GM23338 (cell line): ENCODE results near the gene ANTKMT. TPM values are rescaled to one million over a fixed set of nuclear protein-coding genes. Genes with fewer than 3 reads are reported as not detected.

Experiments
- ATAC-seq: fragments of 200-7000 bp; cut with Tn5 transposase; 3 replicates; pipeline ENCODE4 v1.9.1; 2020
- DNase-seq: peaks from one replicate; pipeline ENCODE4 v3.0.0-alpha.2; 2015; ENCODE audit warnings: low spot score
- H2AFZ ChIP-seq: fragments of 200-600 bp; sonication (generic); 2 replicates; pipeline ENCODE4 v1.8.0; 2016; ENCODE audit warnings: antibody characterized with exemption, mild to moderate bottlenecking, moderate library complexity
- H3F3A ChIP-seq: fragments of 200-600 bp; sonication (generic); replicated peaks from 2 replicates; pipeline ENCODE4 v1.8.0; 2017; ENCODE audit warnings: antibody characterized with exemption, mixed run types, low read depth
- H3K27ac ChIP-seq: fragments of 200-600 bp; sonication (generic); 2 replicates; pipeline ENCODE4 v1.6.1; 2016; ENCODE audit warnings: low read depth
- H3K27me3 ChIP-seq: fragments of 200-600 bp; sonication (generic); 2 replicates; pipeline ENCODE4 v1.8.0; 2016; ENCODE audit warnings: mild to moderate bottlenecking, mixed run types, moderate library complexity; ENCODE audit not compliant: insufficient read depth
- H3K36me3 ChIP-seq: fragments of 200-600 bp; sonication (generic); 2 replicates; pipeline ENCODE4 v1.8.0; 2016; ENCODE audit warnings: mild to moderate bottlenecking; ENCODE audit not compliant: insufficient read depth
- H3K4me1 ChIP-seq: fragments of 200-600 bp; sonication (generic); 2 replicates; pipeline ENCODE4 v1.8.0; 2016; ENCODE audit warnings: mild to moderate bottlenecking, moderate library complexity; ENCODE audit not compliant: insufficient read depth
- H3K4me2 ChIP-seq: fragments of 200-600 bp; sonication (generic); 2 replicates; pipeline ENCODE4 v1.7.1; 2017; ENCODE audit warnings: mixed run types
- H3K4me3 ChIP-seq: fragments of 200-600 bp; sonication (generic); 2 replicates; pipeline ENCODE4 v1.6.1; 2016; ENCODE audit warnings: mixed run types
- H3K79me2 ChIP-seq: fragments of 200-600 bp; sonication (generic); replicated peaks from 2 replicates; pipeline ENCODE4 v1.8.0; 2017; ENCODE audit warnings: mild to moderate bottlenecking; ENCODE audit not compliant: insufficient read depth
- H3K9me2 ChIP-seq: fragments of 200-600 bp; sonication (generic); 2 replicates; pipeline ENCODE4 v1.8.0; 2017; ENCODE audit not compliant: insufficient read depth
- H4K20me1 ChIP-seq: fragments of 200-600 bp; sonication (generic); replicated peaks from 2 replicates; pipeline ENCODE4 v1.8.0; 2017; ENCODE audit warnings: mild to moderate bottlenecking; ENCODE audit not compliant: insufficient read depth
- H3K27ac Mint-ChIP-seq: 2 replicates; pipeline ENCODE4 v1.8.0; 2020; ENCODE audit warnings: inconsistent platforms, mild to moderate bottlenecking, moderate library complexity, mixed read lengths
- H3K27me3 Mint-ChIP-seq: 3 replicates; pipeline ENCODE4 v1.8.0; 2022; ENCODE audit warnings: low read depth, mild to moderate bottlenecking, moderate library complexity, mixed read lengths, inconsistent platforms; ENCODE audit not compliant: insufficient read depth, poor library complexity
- H3K36me3 Mint-ChIP-seq: 3 replicates; pipeline ENCODE4 v1.8.0; 2021; ENCODE audit warnings: low read depth, mild to moderate bottlenecking, inconsistent platforms, moderate library complexity, mixed read lengths
- H3K4me1 Mint-ChIP-seq: 3 replicates; pipeline ENCODE4 v1.8.0; 2020; ENCODE audit warnings: mild to moderate bottlenecking, inconsistent platforms, mixed read lengths
- H3K4me3 Mint-ChIP-seq: 3 replicates; pipeline ENCODE4 v1.8.0; 2021; ENCODE audit warnings: moderate library complexity, mild to moderate bottlenecking, inconsistent platforms, mixed read lengths
- H3K9me3 Mint-ChIP-seq: 3 replicates; pipeline ENCODE4 v1.8.0; 2020; ENCODE audit warnings: moderate library complexity, mild to moderate bottlenecking, inconsistent platforms, mixed read lengths
- CREB1 ChIP-seq: fragments of 250-450 bp; sonication (Bioruptor Pico); IDR thresholded peaks from 2 replicates; pipeline ENCODE4 v1.5.0; 2020; ENCODE audit warnings: low read depth, mild to moderate bottlenecking, moderate library complexity
- CTCF ChIP-seq, 2 experiments: fragments of 200-600 bp in 1 of 2; sonication (generic) in 1 of 2; conservative IDR thresholded peaks; 2 replicates each; pipeline versions ENCODE4 v1.5.1 to v1.6.1; 2016 to 2017; ENCODE audit warnings: antibody characterized with exemption in 2 of 2, low read depth in 2 of 2, mild to moderate bottlenecking in 2 of 2, moderate library complexity in 1 of 2
- ETS1 ChIP-seq: IDR thresholded peaks from 2 replicates; pipeline ENCODE4 v1.6.1; 2016; ENCODE audit warnings: antibody characterized with exemption
- EZH2 ChIP-seq: fragments of 200-600 bp; sonication (generic); IDR thresholded peaks from one replicate; pipeline ENCODE4 v1.8.0; 2017; ENCODE audit warnings: antibody characterized with exemption, mild to moderate bottlenecking, low read depth; ENCODE audit not compliant: unreplicated experiment
- EZH2phosphoT487 ChIP-seq: fragments of 200-600 bp; sonication (generic); IDR thresholded peaks from one replicate; pipeline ENCODE4 v1.8.1; 2018; ENCODE audit warnings: antibody characterized with exemption; ENCODE audit not compliant: unreplicated experiment
- NANOG ChIP-seq: IDR thresholded peaks from 2 replicates; pipeline ENCODE4 v1.6.1; 2016; ENCODE audit warnings: antibody characterized with exemption, borderline replicate concordance
- POLR2AphosphoS5 ChIP-seq: IDR thresholded peaks from 2 replicates; pipeline ENCODE4 v1.6.1; 2016; ENCODE audit warnings: antibody characterized with exemption, low read depth
- REST ChIP-seq: IDR thresholded peaks from one replicate; pipeline ENCODE4 v1.6.1; 2018; ENCODE audit warnings: antibody characterized with exemption; ENCODE audit not compliant: unreplicated experiment
- ZNF114 ChIP-seq: fragments of 250-450 bp; sonication (Bioruptor Pico); IDR thresholded peaks from 2 replicates; pipeline ENCODE4 v1.5.0; 2020; ENCODE audit warnings: mild to moderate bottlenecking, moderate library complexity
- ZNF331 ChIP-seq: fragments of 250-450 bp; sonication (Bioruptor Pico); IDR thresholded peaks from 2 replicates; pipeline ENCODE4 v1.5.0; 2020; ENCODE audit warnings: low read depth, mild to moderate bottlenecking, moderate library complexity
- ZNF462 ChIP-seq: fragments of 250-450 bp; sonication (Bioruptor Pico); IDR thresholded peaks from 2 replicates; pipeline ENCODE4 v1.5.0; 2020; ENCODE audit warnings: mild to moderate bottlenecking, moderate library complexity
- polyA plus RNA-seq: library from polyadenylated mRNA; unstranded; fragments of >200 nt; fragmentation: Nextera tagmentation; extraction: Ambion mirVana; gene quantifications from 2 replicates; pipeline ENCODE4 v1.2.1, GENCODE V29; 2016
- total RNA-seq: library from RNA; depleted of rRNA; stranded (reverse); fragments of >200 nt; shearing (Covaris generic); gene quantifications from 2 replicates; pipeline ENCODE4 v1.2.3, GENCODE V29; 2014

The ANTKMT gene
- total and polyA plus RNA-seq, 2 experiments from 2014 or later = 23.8 to 37.2 TPM

DNA sequence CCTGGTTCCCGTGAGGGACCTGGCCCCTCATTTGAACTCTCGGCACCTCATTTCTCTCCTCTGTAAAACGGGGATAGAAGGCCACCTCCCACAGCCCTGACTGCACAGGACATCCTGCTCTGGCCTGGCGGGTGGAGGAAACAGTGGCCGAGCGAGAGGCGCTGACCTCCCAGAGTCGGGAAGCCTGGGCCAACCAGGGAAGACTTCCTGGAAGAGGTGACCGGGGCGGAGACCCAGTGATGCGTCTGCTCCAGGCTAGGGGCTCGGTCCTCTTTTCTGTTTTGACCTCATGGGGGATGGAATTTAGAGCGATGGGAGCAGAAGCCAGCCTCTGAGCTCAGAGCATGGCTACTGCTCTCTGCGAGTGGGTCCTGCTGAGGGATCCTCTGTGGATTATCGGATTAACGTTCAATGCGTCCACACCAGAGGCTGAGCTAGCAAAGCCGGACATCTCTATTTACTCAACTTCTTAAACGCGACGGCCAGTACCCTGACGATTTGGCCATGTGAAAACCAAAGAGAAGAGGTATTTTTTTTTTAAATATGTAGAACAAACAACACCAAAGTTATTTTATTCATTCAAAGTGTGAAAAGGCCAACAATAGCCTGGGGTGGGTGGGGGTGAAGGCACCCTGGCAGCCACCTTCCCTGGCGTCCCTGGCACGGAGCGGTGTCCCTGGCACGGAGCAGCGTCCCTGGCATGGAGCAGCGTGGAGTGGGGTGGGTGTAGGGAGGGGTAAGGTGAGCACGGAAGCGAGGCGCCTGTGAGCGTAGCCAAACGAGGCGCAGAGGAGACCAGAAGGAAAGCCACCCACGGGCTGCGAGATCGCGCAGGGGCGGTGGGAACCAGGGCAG is 30.4 kb downstream of the ANTKMT start:
- Histone ChIP-seq H3F3A (0 out of 2 replicates have a peak, but pooled peaks cover 5% of the 10 kb centered on the region), H3K4me3 (no peak overlapping the region), H3K4me2 (no peak overlapping the region), H3K4me1 (peaks cover 5% of the 10 kb centered on the region), H3K27me3 (no peaks in the 10 kb centered on the region), H3K79me2 (no peaks in the 10 kb centered on the region), H3K36me3 (no peaks in the 10 kb centered on the region), H3K9me2 (no peaks in the 10 kb centered on the region), H4K20me1 (no peaks in the 10 kb centered on the region), H2AFZ (peak overlapping the region; percentile 89; the same call in 1 of the 2 replicates), H3K27ac (no peak overlapping the region)
- Mint-ChIP-seq H3K4me3 (no peak overlapping the region; the same call in 2 of the 3 replicates), H3K4me1 (peaks cover 21% of the 10 kb centered on the region), H3K27me3 (peaks cover 19% of the 10 kb centered on the region), H3K27ac (no peak overlapping the region), H3K9me3 (no peaks in the 10 kb centered on the region; the same call in 2 of the 3 replicates), H3K36me3 (no peaks in the 10 kb centered on the region)
- peak; percentile 43 for DNase-seq
- no peak for TF ChIP-seq ZNF114 (CRISPR knock-in tag)
- TF ChIP-seq ETS1 = no peak
- TF ChIP-seq ZNF462 (CRISPR knock-in tag) = no peak
- TF ChIP-seq CTCF (conservative IDR thresholded peaks at IDR 0.05; ENCODE audit: low read depth in 2 of 2) = no peak
- no peak for TF ChIP-seq EZH2
- TF ChIP-seq NANOG = no peak
- TF ChIP-seq ZNF331 = no peak
- TF ChIP-seq CREB1 (CRISPR knock-in tag) = no peak
- no peak for TF ChIP-seq POLR2AphosphoS5
- TF ChIP-seq REST = no peak
- no peak for TF ChIP-seq EZH2phosphoT487
- peak; percentile 58 for ATAC-seq
